ENCODE measurements around the gene DNAJC18.

DNA sequence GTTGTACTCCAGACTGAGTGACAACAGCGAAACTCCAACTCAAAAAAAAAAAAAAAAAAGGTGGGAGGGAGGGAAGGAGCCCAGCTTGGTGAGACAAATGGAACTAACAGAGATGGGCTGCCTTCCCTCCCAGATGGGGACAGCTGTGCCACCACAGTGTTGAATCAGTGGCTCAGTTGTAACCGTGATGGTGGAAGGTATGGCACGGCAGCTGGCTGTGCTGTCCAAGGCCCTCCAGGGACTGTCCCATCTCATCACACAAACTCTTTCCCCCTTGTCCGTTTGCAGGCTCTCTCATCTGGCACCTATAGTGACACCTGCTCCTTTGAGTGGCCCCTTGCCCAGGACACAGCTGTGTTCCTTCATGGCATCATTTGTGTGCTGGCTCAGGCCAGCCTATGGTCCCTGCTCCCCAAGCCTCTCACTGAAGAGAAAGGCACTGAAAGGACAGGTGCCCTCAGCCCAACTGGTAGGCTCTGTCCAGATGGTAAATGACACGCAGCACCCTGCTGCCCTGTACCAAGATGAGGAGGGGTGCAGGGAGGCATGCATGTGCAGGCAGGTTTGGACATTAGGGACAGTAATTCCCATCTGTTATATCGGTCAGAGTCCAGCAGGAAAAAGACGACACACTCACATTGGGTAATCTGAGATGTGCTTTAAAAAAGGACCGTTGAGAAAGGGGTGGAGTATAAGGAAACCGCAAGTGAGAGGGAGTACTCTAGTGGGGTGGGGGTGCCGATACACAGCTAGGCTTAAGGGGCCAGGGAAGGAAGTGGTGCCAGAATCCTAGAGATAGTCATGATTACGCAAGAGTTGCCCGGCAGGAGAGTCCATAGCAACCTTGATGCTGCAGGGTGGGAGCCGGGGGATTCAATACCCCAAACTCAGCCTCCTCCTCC is 35.8 kb upstream of the DNAJC18 start:
- peak; percentile 40 for TF ChIP-seq POLR2A (IDR thresholded peaks at IDR 0.05; ENCODE audit: low read length)
- TF ChIP-seq GATA1 (IDR thresholded peaks at IDR 0.05; ENCODE audit: low read depth, low read length) = no peak
